ENCODE data around the gene SIVA1. TPM values are rescaled to one million over a fixed set of nuclear protein-coding genes. Genes with fewer than 3 reads are reported as not detected.

SIVA1 gene
- total and polyA plus RNA-seq, 9 of the 15 experiments (the other 6 are each of a cell fraction or from before 2014, with no cell fraction given) = 4.2 to 186 (median 54.2) TPM

- TF ChIP-seq PHB (CRISPR knock-in tag; IDR thresholded peaks at IDR 0.05) = no peak
- no peak for TF ChIP-seq GTF3C2 (IDR thresholded peaks at IDR 0.05; ENCODE audit: borderline replicate concordance, extremely low read depth, insufficient read length)
- peak; percentile 48; the same call in 1 of the 2 replicates for TF ChIP-seq RBFOX2 (IDR thresholded peaks at IDR 0.05; ENCODE audit: low read depth, low read length)
- TF ChIP-seq PATZ1 (CRISPR knock-in tag; IDR thresholded peaks at IDR 0.05; ENCODE audit: borderline replicate concordance) = no peak
- TF ChIP-seq ZNF134 (CRISPR knock-in tag; conservative IDR thresholded peaks at IDR 0.05) = no peak
- TF ChIP-seq MTA3 (IDR thresholded peaks at IDR 0.05; ENCODE audit: borderline replicate concordance) = no peak
- peak; percentile 58 for TF ChIP-seq ZFX (CRISPR knock-in tag; IDR thresholded peaks at IDR 0.05)
- TF ChIP-seq ZNF639 (CRISPR knock-in tag; conservative IDR thresholded peaks at IDR 0.05 in 1 of 2, IDR thresholded peaks at IDR 0.05 in 1 of 2) = peak in 1 of 2 experiments; percentile 95; a peak in 2 of 4 replicates
- no peak; a peak in 1 of 4 replicates for TF ChIP-seq MNT (conservative IDR thresholded peaks at IDR 0.05)
- no peak for TF ChIP-seq PREB (CRISPR knock-in tag; IDR thresholded peaks at IDR 0.05)
- no peak for TF ChIP-seq PRDM10 (IDR thresholded peaks at IDR 0.05; ENCODE audit: partially characterized antibody)
- no peak for TF ChIP-seq ZNF324 (CRISPR knock-in tag; IDR thresholded peaks at IDR 0.05)
These were observed 47.2 kb downstream of the SIVA1 start (continued) for GRCh38 chr14:104800015-104800770.

All from K562 (cell line).